Endothelial cell (in vitro differentiated cells): Measurements from ENCODE around the gene KCNIP4. TPM values are rescaled to one million over a fixed set of nuclear protein-coding genes. Genes with fewer than 3 reads are reported as not detected.

ENCODE experiments used
- DNase-seq: peaks from one replicate; pipeline ENCODE4 v3.0.0; 2021; ENCODE audit warnings: low spot score
- H3K27ac Mint-ChIP-seq: one replicate; pipeline ENCODE4 v1.8.0; 2021; ENCODE audit warnings: mixed read lengths, inconsistent platforms; ENCODE audit not compliant: unreplicated experiment
- H3K27me3 Mint-ChIP-seq: one replicate; pipeline ENCODE4 v1.8.0; 2021; ENCODE audit warnings: mild to moderate bottlenecking, moderate library complexity, mixed read lengths, inconsistent platforms; ENCODE audit not compliant: unreplicated experiment
- H3K36me3 Mint-ChIP-seq: one replicate; pipeline ENCODE4 v1.8.0; 2021; ENCODE audit warnings: mild to moderate bottlenecking, low read depth, mixed read lengths, inconsistent platforms; ENCODE audit not compliant: unreplicated experiment
- H3K4me1 Mint-ChIP-seq: one replicate; pipeline ENCODE4 v1.8.0; 2021; ENCODE audit warnings: mild to moderate bottlenecking, mixed read lengths, inconsistent platforms; ENCODE audit not compliant: unreplicated experiment
- H3K4me3 Mint-ChIP-seq: one replicate; pipeline ENCODE4 v1.8.0; 2021; ENCODE audit warnings: mild to moderate bottlenecking, mixed read lengths, inconsistent platforms; ENCODE audit not compliant: unreplicated experiment
- H3K9me3 Mint-ChIP-seq: one replicate; pipeline ENCODE4 v1.8.0; 2021; ENCODE audit warnings: mixed read lengths, inconsistent platforms; ENCODE audit not compliant: unreplicated experiment
- CTCF ChIP-seq: fragments of 200-600 bp; sonication (generic); IDR thresholded peaks from one replicate; pipeline ENCODE4 v1.5.0; 2021; ENCODE audit warnings: antibody characterized with exemption; ENCODE audit not compliant: unreplicated experiment
- total RNA-seq: library from RNA; stranded (reverse); fragmentation: NEBNext Ultra II Directional; extraction: Animal tissue kit (Norgen Biotek cat#: 25700); gene quantifications from one replicate; pipeline ENCODE4 v1.2.1, GENCODE V29; 2021; ENCODE audit not compliant: unreplicated experiment

The KCNIP4 gene
- total RNA-seq, 1 donor from 2014 or later: 0.31 TPM

GRCh38 chr4:20878806-20879205, 1069.8 kb downstream of the KCNIP4 start:
- no peak overlapping the region for H3K4me3 Mint-ChIP-seq
- no peak for DNase-seq
- peaks cover 3% of the 10 kb centered on the region for H3K4me1 Mint-ChIP-seq
- H3K36me3 Mint-ChIP-seq: no peaks in the 10 kb centered on the region
- H3K27ac Mint-ChIP-seq: no peak overlapping the region
- TF ChIP-seq CTCF: no peak
- no peaks in the 10 kb centered on the region for H3K9me3 Mint-ChIP-seq
- peaks cover 3% of the 10 kb centered on the region for H3K27me3 Mint-ChIP-seq

DNA sequence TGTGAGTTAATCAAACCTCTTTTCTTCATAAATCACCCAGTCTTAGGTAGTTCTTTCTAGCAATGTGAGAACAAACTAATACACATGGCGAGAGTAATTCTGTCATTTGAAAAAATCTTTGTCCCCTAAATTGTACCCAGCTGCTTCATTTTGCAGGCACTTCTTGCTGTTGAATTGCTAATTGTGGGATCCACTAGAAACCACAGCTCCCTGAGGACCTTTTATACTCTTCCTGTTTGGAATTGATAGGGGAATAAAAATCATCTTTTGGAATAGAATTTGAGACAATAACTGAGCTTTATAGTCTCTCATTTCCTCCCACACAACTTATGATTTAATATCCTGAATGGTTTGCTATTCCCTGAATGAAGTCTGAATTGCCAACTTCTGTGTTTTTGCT, 1078.1 kb downstream of the KCNIP4 start:
- H3K4me3 Mint-ChIP-seq: no peak overlapping the region
- TF ChIP-seq CTCF: no peak
- H3K9me3 Mint-ChIP-seq: no peaks in the 10 kb centered on the region
- H3K36me3 Mint-ChIP-seq: no peaks in the 10 kb centered on the region
- H3K27ac Mint-ChIP-seq: no peak overlapping the region
- no peaks in the 10 kb centered on the region for H3K27me3 Mint-ChIP-seq
- no peaks in the 10 kb centered on the region for H3K4me1 Mint-ChIP-seq
- no peak for DNase-seq

DNA sequence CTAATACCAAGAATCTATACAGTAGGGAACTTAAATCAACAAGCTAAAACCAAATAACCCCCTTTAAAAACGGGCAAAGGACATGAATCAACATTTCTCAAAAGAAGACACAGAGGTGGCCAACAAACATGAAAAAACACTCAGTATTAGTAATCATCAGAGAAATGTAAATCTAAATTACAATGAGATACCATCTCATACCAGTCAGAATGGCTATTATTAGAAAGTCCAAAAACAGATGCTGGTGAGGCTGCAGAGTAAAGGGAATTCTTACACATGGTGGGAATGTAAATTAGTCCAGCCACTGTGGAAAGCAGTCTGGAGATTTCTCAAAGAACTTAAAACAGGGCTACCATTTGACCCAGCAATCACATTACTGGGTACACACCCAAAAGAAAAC, 1080.5 kb downstream of the KCNIP4 start:
- H3K9me3 Mint-ChIP-seq: no peaks in the 10 kb centered on the region
- no peak for DNase-seq
- TF ChIP-seq CTCF: no peak
- no peak overlapping the region for H3K27ac Mint-ChIP-seq
- no peaks in the 10 kb centered on the region for H3K27me3 Mint-ChIP-seq
- no peaks in the 10 kb centered on the region for H3K36me3 Mint-ChIP-seq
- H3K4me1 Mint-ChIP-seq: no peaks in the 10 kb centered on the region
- H3K4me3 Mint-ChIP-seq: no peak overlapping the region

DNA sequence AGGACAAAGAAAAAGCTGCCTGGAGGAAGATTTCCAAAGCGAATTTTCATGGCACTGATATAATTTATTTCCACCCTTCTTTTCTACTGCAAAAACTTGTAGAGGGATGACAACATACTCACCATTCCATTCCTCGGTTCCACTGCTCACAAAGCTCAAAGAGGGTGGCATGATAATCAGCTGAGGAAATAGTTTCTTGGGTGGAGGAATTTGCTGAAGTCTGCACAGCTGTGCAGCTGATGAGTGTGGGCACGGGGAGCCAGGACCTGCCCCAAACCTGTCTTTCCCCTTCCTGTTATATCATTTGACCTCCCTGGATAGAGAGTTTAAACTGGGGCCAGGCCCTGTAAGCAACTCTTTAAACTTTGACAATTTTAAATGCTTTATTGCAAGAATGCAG, 1087.7 kb downstream of the KCNIP4 start:
- H3K36me3 Mint-ChIP-seq: no peaks in the 10 kb centered on the region
- no peak overlapping the region for H3K4me3 Mint-ChIP-seq
- TF ChIP-seq CTCF: no peak
- no peak for DNase-seq
- no peaks in the 10 kb centered on the region for H3K9me3 Mint-ChIP-seq
- H3K27me3 Mint-ChIP-seq: no peaks in the 10 kb centered on the region
- no peak overlapping the region for H3K27ac Mint-ChIP-seq
- H3K4me1 Mint-ChIP-seq: peaks cover 8% of the 10 kb centered on the region

DNA sequence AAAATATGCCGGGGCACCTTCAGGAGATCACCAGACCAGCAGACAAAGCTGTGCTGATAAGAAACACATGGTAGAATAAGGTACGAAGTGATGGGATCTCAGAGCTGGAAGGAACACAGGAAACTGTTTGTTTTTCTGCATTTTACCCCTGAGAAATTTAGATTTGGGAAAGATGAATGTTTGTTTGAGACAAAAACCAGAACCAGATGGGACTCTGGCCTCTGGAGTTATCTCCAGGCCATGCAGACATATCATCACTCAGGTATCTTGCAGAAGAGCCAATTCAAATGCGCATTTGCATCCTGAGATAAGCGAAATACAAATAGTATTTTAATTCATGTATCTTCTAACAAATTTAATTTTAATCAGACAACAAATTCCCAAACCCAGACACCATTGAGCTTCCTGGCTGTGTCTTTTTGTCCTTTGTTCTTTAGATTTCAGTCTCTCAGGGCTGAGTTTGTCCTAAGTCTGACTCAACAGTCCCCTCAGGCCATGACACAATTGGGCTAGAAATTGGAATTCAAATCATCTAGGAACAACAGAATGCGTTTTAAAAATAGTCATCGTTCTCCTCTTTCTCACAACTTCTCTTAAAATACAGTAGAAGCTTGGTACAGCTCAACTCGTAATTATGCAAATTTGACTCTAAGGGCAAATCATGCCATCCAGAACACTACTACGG, 1089.3 kb downstream of the KCNIP4 start:
- no peak for TF ChIP-seq CTCF
- Mint-ChIP-seq H3K4me1 (peaks cover 11% of the 10 kb centered on the region), H3K4me3 (no peak overlapping the region), H3K27me3 (no peaks in the 10 kb centered on the region), H3K9me3 (no peaks in the 10 kb centered on the region), H3K27ac (no peak overlapping the region), H3K36me3 (no peaks in the 10 kb centered on the region)
- DNase-seq: no peak
